ENCODE data around the gene USP22. TPM values are rescaled to one million over a fixed set of nuclear protein-coding genes. Genes with fewer than 3 reads are reported as not detected.

The USP22 gene
- total and polyA plus RNA-seq, 2 experiments from 2014 or later = 68.9 to 296 TPM

- no peak for TF ChIP-seq ZNF462 (CRISPR knock-in tag; IDR thresholded peaks at IDR 0.05)
- no peak for TF ChIP-seq ZNF331 (CRISPR knock-in tag; IDR thresholded peaks at IDR 0.05; ENCODE audit: low read depth)
- TF ChIP-seq ETS1 (IDR thresholded peaks at IDR 0.05) = no peak
- no peak for TF ChIP-seq EZH2 (IDR thresholded peaks at IDR 0.05; ENCODE audit: low read depth, unreplicated experiment)
- TF ChIP-seq JUNB (IDR thresholded peaks at IDR 0.05; ENCODE audit: unreplicated experiment) = no peak
- no peak for TF ChIP-seq CREB1 (CRISPR knock-in tag; IDR thresholded peaks at IDR 0.05; ENCODE audit: low read depth)
Observed at GRCh38 chr17:21019976-21020586, 22.7 kb downstream of the USP22 start (continued).

GRCh38 chr17:21018894-21019293 is 23.9 kb downstream of the USP22 start:
- peaks cover 94% of the 10 kb centered on the region for H3K36me3 Mint-ChIP-seq (ENCODE audit: low read depth)
- no peak for DNase-seq (ENCODE audit: low spot score)

More at GRCh38 chr17:21018894-21019293, 23.9 kb downstream of the USP22 start:
- H3K4me3 Mint-ChIP-seq = no peak overlapping the region
- no peaks in the 10 kb centered on the region for H3K9me2 ChIP-seq (ENCODE audit: insufficient read depth)
- H3K27ac ChIP-seq (ENCODE audit: low read depth) = peak overlapping the region; percentile 53; the same call in 1 of the 2 replicates
- peaks cover 65% of the 10 kb centered on the region for H3F3A ChIP-seq (replicated peaks; ENCODE audit: low read depth)
- peaks cover 100% of the 10 kb centered on the region for H3K79me2 ChIP-seq (replicated peaks; ENCODE audit: insufficient read depth)
- H3K9me3 Mint-ChIP-seq = no peaks in the 10 kb centered on the region
- H3K27me3 Mint-ChIP-seq (ENCODE audit: insufficient read depth, low read depth, poor library complexity) = peaks cover 10% of the 10 kb centered on the region
- H3K4me2 ChIP-seq = no peak overlapping the region
- no peaks in the 10 kb centered on the region for H3K4me1 Mint-ChIP-seq
- no peaks in the 10 kb centered on the region for H3K27me3 ChIP-seq (ENCODE audit: insufficient read depth)
- peaks cover 93% of the 10 kb centered on the region for H3K36me3 ChIP-seq (ENCODE audit: insufficient read depth)
- TF ChIP-seq STAT1 (IDR thresholded peaks at IDR 0.05; ENCODE audit: unreplicated experiment) = no peak
- no peak overlapping the region for H3K4me3 ChIP-seq
- ATAC-seq = no peak
- H4K20me1 ChIP-seq (replicated peaks; ENCODE audit: insufficient read depth) = peaks cover 93% of the 10 kb centered on the region
- H3K4me1 ChIP-seq (ENCODE audit: insufficient read depth) = no peaks in the 10 kb centered on the region
- H2AFZ ChIP-seq = no peak overlapping the region
- H3K27ac Mint-ChIP-seq = no peak overlapping the region

All from GM23338 (cell line).